GM23338 (cell line): ENCODE data around the gene FBXO22.
"Not testable (repeated sequence)": the region's sequence is repeated elsewhere in the genome, so short reads cannot be mapped to it uniquely, and the experiment has no call there.

ENCODE experiments used
- JUNB ChIP-seq: IDR thresholded peaks from one replicate; pipeline ENCODE4 v1.6.1; 2016; ENCODE audit warnings: antibody characterized with exemption; ENCODE audit not compliant: unreplicated experiment
- POLR2AphosphoS5 ChIP-seq: IDR thresholded peaks from 2 replicates; pipeline ENCODE4 v1.6.1; 2016; ENCODE audit warnings: antibody characterized with exemption, low read depth
- STAT1 ChIP-seq: IDR thresholded peaks from one replicate; pipeline ENCODE4 v1.6.1; 2016; ENCODE audit warnings: antibody characterized with exemption; ENCODE audit not compliant: unreplicated experiment
- ZNF114 ChIP-seq: fragments of 250-450 bp; sonication (Bioruptor Pico); IDR thresholded peaks from 2 replicates; pipeline ENCODE4 v1.5.0; 2020; ENCODE audit warnings: mild to moderate bottlenecking, moderate library complexity
- TF ChIP-seq, protein P1 (sequence below), 2 experiments: fragments of 200-600 bp in 1 of 2; sonication (generic) in 1 of 2; conservative IDR thresholded peaks; 2 replicates each; pipeline versions ENCODE4 v1.5.1 to v1.6.1; 2016 to 2017; ENCODE audit warnings: antibody characterized with exemption in 2 of 2, low read depth in 2 of 2, mild to moderate bottlenecking in 2 of 2, moderate library complexity in 1 of 2
- TF ChIP-seq, protein P2 (sequence below): IDR thresholded peaks from one replicate; pipeline ENCODE4 v1.6.1; 2018; ENCODE audit warnings: antibody characterized with exemption; ENCODE audit not compliant: unreplicated experiment

DNA sequence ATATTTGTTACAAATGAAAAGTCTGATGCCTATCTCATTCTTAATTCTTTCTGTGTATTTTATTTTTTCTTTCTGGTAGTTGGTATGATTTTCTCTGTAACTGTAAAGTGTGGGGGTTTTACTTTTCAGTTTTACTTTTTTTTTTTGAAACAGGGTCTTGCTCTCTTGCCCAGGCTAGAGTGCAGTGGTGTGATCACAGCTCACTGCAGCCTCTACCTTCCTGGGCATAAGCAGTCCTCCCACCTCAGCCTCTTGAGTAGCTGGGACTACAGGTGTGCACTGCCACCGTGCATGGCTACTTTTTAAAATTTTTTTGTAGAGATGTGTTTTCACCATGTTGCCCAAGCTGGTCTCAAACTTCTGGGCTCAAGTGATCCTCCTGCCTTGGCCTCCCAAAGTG is 37.6 kb upstream of the FBXO22 start:
- TF ChIP-seq, protein P1, sequence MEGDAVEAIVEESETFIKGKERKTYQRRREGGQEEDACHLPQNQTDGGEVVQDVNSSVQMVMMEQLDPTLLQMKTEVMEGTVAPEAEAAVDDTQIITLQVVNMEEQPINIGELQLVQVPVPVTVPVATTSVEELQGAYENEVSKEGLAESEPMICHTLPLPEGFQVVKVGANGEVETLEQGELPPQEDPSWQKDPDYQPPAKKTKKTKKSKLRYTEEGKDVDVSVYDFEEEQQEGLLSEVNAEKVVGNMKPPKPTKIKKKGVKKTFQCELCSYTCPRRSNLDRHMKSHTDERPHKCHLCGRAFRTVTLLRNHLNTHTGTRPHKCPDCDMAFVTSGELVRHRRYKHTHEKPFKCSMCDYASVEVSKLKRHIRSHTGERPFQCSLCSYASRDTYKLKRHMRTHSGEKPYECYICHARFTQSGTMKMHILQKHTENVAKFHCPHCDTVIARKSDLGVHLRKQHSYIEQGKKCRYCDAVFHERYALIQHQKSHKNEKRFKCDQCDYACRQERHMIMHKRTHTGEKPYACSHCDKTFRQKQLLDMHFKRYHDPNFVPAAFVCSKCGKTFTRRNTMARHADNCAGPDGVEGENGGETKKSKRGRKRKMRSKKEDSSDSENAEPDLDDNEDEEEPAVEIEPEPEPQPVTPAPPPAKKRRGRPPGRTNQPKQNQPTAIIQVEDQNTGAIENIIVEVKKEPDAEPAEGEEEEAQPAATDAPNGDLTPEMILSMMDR (conservative IDR thresholded peaks at IDR 0.05; ENCODE audit: low read depth in 2 of 2) = not testable (repeated sequence)
- not testable (repeated sequence) for TF ChIP-seq POLR2AphosphoS5; ZNF114 (CRISPR knock-in tag); JUNB; STAT1
- TF ChIP-seq, protein P2, sequence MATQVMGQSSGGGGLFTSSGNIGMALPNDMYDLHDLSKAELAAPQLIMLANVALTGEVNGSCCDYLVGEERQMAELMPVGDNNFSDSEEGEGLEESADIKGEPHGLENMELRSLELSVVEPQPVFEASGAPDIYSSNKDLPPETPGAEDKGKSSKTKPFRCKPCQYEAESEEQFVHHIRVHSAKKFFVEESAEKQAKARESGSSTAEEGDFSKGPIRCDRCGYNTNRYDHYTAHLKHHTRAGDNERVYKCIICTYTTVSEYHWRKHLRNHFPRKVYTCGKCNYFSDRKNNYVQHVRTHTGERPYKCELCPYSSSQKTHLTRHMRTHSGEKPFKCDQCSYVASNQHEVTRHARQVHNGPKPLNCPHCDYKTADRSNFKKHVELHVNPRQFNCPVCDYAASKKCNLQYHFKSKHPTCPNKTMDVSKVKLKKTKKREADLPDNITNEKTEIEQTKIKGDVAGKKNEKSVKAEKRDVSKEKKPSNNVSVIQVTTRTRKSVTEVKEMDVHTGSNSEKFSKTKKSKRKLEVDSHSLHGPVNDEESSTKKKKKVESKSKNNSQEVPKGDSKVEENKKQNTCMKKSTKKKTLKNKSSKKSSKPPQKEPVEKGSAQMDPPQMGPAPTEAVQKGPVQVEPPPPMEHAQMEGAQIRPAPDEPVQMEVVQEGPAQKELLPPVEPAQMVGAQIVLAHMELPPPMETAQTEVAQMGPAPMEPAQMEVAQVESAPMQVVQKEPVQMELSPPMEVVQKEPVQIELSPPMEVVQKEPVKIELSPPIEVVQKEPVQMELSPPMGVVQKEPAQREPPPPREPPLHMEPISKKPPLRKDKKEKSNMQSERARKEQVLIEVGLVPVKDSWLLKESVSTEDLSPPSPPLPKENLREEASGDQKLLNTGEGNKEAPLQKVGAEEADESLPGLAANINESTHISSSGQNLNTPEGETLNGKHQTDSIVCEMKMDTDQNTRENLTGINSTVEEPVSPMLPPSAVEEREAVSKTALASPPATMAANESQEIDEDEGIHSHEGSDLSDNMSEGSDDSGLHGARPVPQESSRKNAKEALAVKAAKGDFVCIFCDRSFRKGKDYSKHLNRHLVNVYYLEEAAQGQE = not testable (repeated sequence)
